NCI-H748 treated with DMSO at 0.1 percent for 48 hours (cell line): ENCODE data around the gene DAD1.
A peak's percentile ranks its signal among the peaks of the same experiment; 100 is the strongest.
"Not testable (repeated sequence)": the region's sequence is repeated elsewhere in the genome, so short reads cannot be mapped to it uniquely, and the experiment has no call there.

Source experiments
- DNase-seq: peaks from one replicate; lab custom pipeline; 2025; lab: John Stamatoyannopoulos, UW

The DAD1 gene

GRCh38 chr14:22589096-22589839 is at the start of gene DAD1:
Gene DAD1, minus strand, starts transcription at chr14:22589224. Its CDS starts 67 bp downstream, at chr14:22589157.
- DNase-seq = peak; percentile 98

- not testable (repeated sequence) for DNase-seq
Observed at GRCh38 chr14:22635980-22636379, 47.0 kb upstream of the DAD1 start.

DNA sequence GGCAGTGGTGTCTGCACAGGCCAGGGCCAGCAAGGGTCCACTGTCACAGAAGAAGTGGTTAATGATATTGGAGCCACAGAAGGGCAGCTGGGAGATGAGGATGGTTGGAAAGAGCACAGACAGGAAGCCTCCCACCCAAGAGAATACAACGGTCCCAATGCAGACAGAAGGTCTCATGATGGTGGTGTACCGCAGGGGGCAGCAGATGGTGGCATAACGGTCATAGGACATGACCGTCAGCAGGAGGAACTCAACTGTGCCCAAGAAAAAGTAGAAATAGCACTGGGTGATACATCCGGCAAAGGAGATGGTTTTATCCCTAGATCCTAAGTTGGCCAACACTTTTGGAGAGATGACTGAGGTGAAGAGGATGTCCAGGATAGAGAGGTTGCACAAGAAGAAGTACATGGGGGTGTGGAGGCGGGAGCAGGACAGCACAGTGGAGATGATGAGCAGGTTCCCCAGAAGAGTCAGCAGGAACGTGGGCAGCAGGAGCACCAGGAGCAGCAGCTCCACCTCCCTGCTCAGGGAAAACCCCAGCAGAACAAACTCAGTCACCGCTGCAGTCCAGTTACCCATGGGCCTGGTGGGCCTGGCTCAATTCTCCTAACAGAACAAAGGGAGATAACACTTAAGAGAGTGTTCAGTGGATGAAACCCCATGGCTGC is 45.3 kb upstream of the DAD1 start:
- no peak for DNase-seq

- no peak for DNase-seq
Observed at GRCh38 chr14:22630486-22630885, 41.5 kb upstream of the DAD1 start.

GRCh38 chr14:22630066-22630465 is 41.0 kb upstream of the DAD1 start:
- DNase-seq = no peak

DNA sequence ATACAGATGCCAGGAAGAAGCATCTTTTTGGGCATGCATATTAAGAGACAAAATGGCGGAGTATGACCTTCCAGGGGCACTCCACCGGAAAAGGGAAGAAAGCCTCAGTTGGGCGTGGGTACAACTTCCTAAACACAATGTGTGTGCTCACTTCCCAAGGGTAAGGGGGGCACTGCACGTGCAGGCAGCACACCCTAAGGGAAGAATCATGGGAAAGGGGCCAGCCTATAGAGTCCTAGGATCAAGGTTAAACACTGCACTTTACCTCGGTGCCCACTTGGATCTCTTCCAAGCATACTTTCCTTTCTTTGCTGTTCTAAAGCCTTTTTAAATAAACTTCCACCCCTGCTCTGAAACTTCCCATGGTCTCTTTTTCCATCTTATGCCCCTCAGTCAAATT is 40.3 kb upstream of the DAD1 start:
- DNase-seq = no peak

GRCh38 chr14:22627506-22628263 is 38.7 kb upstream of the DAD1 start:
- DNase-seq = no peak

GRCh38 chr14:22626590-22626989 is 37.6 kb upstream of the DAD1 start:
- no peak for DNase-seq

DNA sequence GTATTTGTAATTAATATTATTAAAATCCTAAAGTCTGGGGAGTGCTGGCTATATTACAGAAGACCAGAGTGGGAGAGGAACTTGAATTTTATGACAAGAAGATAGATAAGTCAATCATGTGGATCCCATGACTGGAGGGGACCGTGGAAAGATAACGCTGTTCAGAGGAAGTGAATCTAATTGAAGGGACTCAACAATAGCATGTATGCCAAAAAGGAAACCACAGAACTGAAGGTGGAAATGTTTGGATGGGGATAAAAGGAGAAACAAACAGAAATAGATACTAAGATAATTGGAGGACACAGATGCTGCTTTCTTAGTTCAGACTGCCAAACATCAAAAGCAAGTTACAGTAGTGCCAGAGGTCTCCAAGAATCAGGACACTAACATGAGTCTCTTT is 34.0 kb upstream of the DAD1 start:
- DNase-seq = no peak

GRCh38 chr14:22622255-22622654 is 33.2 kb upstream of the DAD1 start:
- DNase-seq = no peak

- DNase-seq = not testable (repeated sequence)
Observed at GRCh38 chr14:22615765-22616164, 26.7 kb upstream of the DAD1 start.

GRCh38 chr14:22614240-22614799 is 25.3 kb upstream of the DAD1 start:
- DNase-seq = no peak

GRCh38 chr14:22613736-22614239 is 24.8 kb upstream of the DAD1 start:
- DNase-seq = no peak

DNA sequence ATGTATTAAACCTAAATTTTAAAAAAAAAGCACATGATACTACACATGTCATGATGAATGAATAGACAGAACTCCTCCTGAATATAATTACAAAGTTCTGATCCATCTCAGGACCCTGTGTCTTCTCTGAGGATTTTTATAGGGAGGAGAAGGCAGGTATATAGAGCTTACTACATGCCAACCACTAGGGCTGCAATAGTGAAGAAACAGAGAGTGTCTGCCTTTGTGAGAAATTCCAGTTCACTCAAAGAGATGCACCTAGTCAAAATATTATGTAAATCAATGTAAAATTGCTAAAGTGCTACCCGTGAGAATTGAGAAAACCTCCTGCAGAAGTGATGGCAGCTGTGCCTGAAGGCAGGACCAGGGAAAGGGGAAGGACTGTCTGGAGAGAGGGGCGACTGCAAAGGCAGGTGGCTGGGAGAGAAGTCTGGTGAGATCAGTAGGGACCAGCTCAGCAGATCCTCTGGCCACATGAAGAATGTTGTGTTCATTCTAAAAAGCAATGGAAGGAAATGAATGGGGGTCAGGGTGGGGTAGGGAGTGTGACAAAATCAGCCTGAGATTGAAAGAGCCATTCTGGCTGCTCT is 24.2 kb upstream of the DAD1 start:
- DNase-seq = no peak

DNA sequence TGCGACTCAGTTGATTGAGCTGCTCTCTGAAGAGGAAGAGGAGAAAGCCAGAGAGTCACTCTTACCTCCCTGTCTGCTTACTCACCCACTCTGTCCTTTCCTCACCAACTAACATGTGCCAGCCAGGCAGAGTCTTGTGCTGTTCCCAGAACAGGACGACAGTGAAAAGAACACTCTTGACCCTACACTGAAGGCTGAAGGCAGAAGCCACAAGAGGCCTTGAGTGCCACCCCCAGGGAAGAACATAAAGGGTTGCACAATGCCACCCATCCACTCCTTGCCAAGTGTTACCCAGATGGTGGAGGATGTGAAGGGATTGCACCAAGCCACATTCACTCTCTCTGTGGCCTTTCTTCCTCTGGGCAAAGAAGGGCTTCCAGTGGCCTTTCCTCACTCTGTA is 21.9 kb upstream of the DAD1 start:
- no peak for DNase-seq

- no peak for DNase-seq
Observed at GRCh38 chr14:22607291-22607690, 18.3 kb upstream of the DAD1 start.

GRCh38 chr14:22606380-22606779 is 17.4 kb upstream of the DAD1 start:
- DNase-seq = no peak

- no peak for DNase-seq
Observed at GRCh38 chr14:22602862-22603261, 13.8 kb upstream of the DAD1 start.

DNA sequence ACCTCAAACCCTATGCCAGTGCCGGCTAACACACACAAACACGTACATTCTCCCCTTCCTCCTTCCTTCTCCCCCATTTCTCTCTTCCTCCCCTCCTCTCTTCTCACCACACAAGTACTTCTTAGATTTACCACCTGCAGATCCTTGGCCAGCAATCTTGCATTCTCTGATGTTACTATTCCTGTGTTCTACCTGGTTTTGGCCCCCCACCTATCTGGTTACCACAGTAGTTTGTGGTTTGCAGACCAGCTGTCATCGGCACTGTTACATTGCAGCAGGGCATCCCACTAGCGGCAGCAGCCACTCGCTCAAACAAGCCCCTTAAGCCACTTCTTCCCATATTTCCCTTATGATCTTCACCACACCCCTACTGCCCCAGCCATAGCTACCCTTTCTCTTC is 13.0 kb upstream of the DAD1 start:
- DNase-seq = no peak

DNA sequence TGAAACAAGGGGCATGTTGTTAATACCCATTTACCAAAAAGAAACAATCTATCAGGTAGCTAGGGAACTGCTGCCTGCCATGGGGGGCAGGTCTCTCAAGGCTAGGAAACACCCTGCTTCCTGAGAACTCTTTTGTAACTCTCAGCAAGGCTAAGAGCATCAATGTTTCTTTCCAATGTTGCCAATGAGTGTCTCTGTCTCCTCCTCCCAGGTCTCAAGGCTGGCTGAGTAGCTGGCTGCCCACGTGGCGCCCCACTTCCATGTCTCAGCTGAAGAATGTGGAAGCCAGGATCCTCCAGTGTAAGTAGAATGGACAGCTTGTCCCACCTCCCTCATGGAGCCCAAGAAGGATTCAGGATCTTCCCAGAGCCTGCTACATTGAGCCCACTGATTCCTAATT is 12.4 kb upstream of the DAD1 start:
- no peak for DNase-seq

GRCh38 chr14:22600027-22600426 is 11.0 kb upstream of the DAD1 start:
- no peak for DNase-seq

DNA sequence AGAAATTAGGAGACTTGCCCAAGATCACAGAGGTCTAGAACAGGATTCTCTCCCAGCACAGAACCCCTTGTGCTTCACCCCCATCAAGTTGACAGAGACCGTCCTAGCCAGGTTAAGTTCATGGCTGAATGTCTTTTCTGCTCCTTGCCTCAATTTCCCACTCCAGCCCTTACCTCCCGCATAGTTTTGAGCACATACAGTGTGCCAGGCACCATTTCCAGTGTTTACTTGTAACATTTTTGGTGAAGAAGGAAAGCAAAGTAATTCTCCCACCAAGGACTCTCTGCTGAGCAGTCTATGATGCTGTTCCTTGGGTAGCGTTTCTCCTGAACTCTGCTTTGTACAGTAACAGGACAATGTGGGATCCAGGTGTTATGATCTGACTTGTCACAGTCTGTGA is 10.3 kb upstream of the DAD1 start:
- DNase-seq = no peak
